B cell (primary cell): ENCODE data around the gene RNLS. TPM values are rescaled to one million over a fixed set of nuclear protein-coding genes. Genes with fewer than 3 reads are reported as not detected.

ENCODE experiments used
- ATAC-seq: fragments of 200-7000 bp; cut with Tn5 transposase; one replicate; pipeline ENCODE4 v1.10.0; 2021; ENCODE audit warnings: low read depth, mild to moderate bottlenecking, moderate number of reproducible peaks, moderate library complexity
- CTCF ChIA-PET: fragments of 350-600 bp; sonication (Branson Sonifier 250); formaldehyde crosslinking; loops from one replicate; lab custom pipeline; 2021; ENCODE audit warnings: antibody characterized with exemption, inconsistent platforms; lab: Charles Lee
- POLR2A ChIA-PET: fragments of 350-600 bp; sonication (Branson Sonifier 250); formaldehyde crosslinking; loops from one replicate; lab custom pipeline; 2021; ENCODE audit warnings: antibody characterized with exemption; lab: Charles Lee
- DNase-seq: peaks from one replicate; pipeline ENCODE4 v3.0.0; 2013
- H2AFZ ChIP-seq: 2 replicates; pipeline ENCODE4 v1.6.1; 2012; ENCODE audit warnings: mild to moderate bottlenecking, low read depth, low read length; ENCODE audit not compliant: insufficient read depth, poor library complexity, severe bottlenecking
- H3K27ac ChIP-seq, 2 donors: 1 replicate in 1 of 2; 2 replicates in 1 of 2; pipeline ENCODE4 v1.5.1; 2012 to 2013; ENCODE audit warnings: low read length in 2 of 2, mild to moderate bottlenecking in 2 of 2, moderate library complexity in 1 of 2
- H3K27me3 ChIP-seq, 4 experiments: fragments of 200-600 bp in 1 of 4; sonication (generic) in 1 of 4; replicated peaks in 1 of 4; 1 replicate in 2 of 4; 2 replicates in 2 of 4; pipeline versions ENCODE4 v1.6.1 to v1.7.0; 2013 to 2016; ENCODE audit warnings: low read length in 3 of 4, mild to moderate bottlenecking in 2 of 4, mixed read lengths in 1 of 4, moderate library complexity in 1 of 4; ENCODE audit not compliant: insufficient read depth in 4 of 4, control insufficient read depth in 3 of 4; ENCODE audit errors: control extremely low read depth in 1 of 4
- H3K36me3 ChIP-seq, 2 experiments: replicated peaks in 1 of 2; 1 replicate in 1 of 2; 2 replicates in 1 of 2; pipeline versions ENCODE4 v1.6.1 to v1.7.1; 2013; ENCODE audit warnings: low read length in 1 of 2; ENCODE audit not compliant: insufficient read depth in 2 of 2, control insufficient read depth in 1 of 2; ENCODE audit errors: control extremely low read depth in 1 of 2, extremely low read depth in 1 of 2
- H3K4me1 ChIP-seq, 2 donors: fragments of 200-600 bp in 1 of 2; sonication (generic) in 1 of 2; 1 replicate in 1 of 2; 2 replicates in 1 of 2; pipeline versions ENCODE4 v1.5.1 to v1.6.1; 2013 to 2017; ENCODE audit warnings: low read length in 2 of 2; ENCODE audit not compliant: control insufficient read depth in 2 of 2, insufficient read depth in 2 of 2
- H3K4me2 ChIP-seq: replicated peaks from 2 replicates; pipeline ENCODE3; 2012; ENCODE audit warnings: mild to moderate bottlenecking, low read depth, low read length; ENCODE audit not compliant: poor library complexity, severe bottlenecking
- H3K4me3 ChIP-seq, 5 experiments: fragments of 200-600 bp in 1 of 5; sonication (generic) in 1 of 5; 1 replicate in 3 of 5; 2 replicates in 2 of 5; pipeline versions ENCODE4 v1.5.1 to v1.7.0; 2011 to 2016; ENCODE audit warnings: low read length in 4 of 5, mild to moderate bottlenecking in 4 of 5, low read depth in 2 of 5, control low read depth in 1 of 5, moderate library complexity in 1 of 5; ENCODE audit not compliant: insufficient read depth in 1 of 5; ENCODE audit errors: control extremely low read depth in 1 of 5, extremely low read depth in 1 of 5
- H3K79me2 ChIP-seq: fragments of 200-600 bp; sonication (generic); one replicate; pipeline ENCODE4 v1.6.0; 2016; ENCODE audit warnings: low read length; ENCODE audit not compliant: control insufficient read depth, insufficient read depth
- H3K9ac ChIP-seq: fragments of 200-600 bp; sonication (generic); 2 replicates; pipeline ENCODE4 v1.6.1; 2017; ENCODE audit warnings: mild to moderate bottlenecking, low read length, moderate library complexity
- H3K9me3 ChIP-seq, 3 donors: one replicate each; pipeline versions ENCODE4 v1.6.1 to v1.7.1; 2013; ENCODE audit warnings: low read length in 2 of 3; ENCODE audit not compliant: control insufficient read depth in 2 of 3, insufficient read depth in 1 of 3; ENCODE audit errors: control extremely low read depth in 1 of 3
- H4K20me1 ChIP-seq: 2 replicates; pipeline ENCODE4 v1.6.0; 2012; ENCODE audit warnings: mild to moderate bottlenecking, low read length; ENCODE audit not compliant: insufficient read depth, control insufficient read depth, poor library complexity, severe bottlenecking
- H3K27ac Mint-ChIP-seq: one replicate; pipeline ENCODE4 v1.8.0; 2021; ENCODE audit warnings: mixed read lengths
- H3K27me3 Mint-ChIP-seq: one replicate; pipeline ENCODE4 v1.8.0; 2021; ENCODE audit warnings: mixed read lengths
- H3K4me1 Mint-ChIP-seq: one replicate; pipeline ENCODE4 v1.8.0; 2021; ENCODE audit warnings: mixed read lengths
- H3K4me3 Mint-ChIP-seq: one replicate; pipeline ENCODE4 v1.8.0; 2021; ENCODE audit warnings: mixed read lengths
- H3K9me3 Mint-ChIP-seq: one replicate; pipeline ENCODE4 v1.8.0; 2022; ENCODE audit warnings: mixed read lengths; ENCODE audit not compliant: insufficient read depth
- CTCF ChIP-seq: fragments of 200-600 bp; IDR thresholded peaks from one replicate; pipeline ENCODE4 v1.8.0; 2022; ENCODE audit warnings: antibody characterized with exemption, mild to moderate bottlenecking
- EZH2 ChIP-seq: IDR thresholded peaks from 2 replicates; pipeline ENCODE4 v1.6.1; 2012; ENCODE audit warnings: borderline replicate concordance, low read depth, mild to moderate bottlenecking, moderate library complexity, low read length; ENCODE audit not compliant: insufficient read depth, poor library complexity, severe bottlenecking
- WGBS: methylation state at CpG from one replicate; pipeline ENCODE4 v1.1.5; 2013; ENCODE audit warnings: missing lambda C conversion rate; ENCODE audit not compliant: insufficient coverage; 5-methylcytosine and 5-hydroxymethylcytosine counted together
- intact Hi-C: fragments of 100-400 bp; cut with micrococcal nuclease; formaldehyde crosslinking; loops from one replicate; pipeline ENCODE4 v1.10.0; 2022
- polyA plus RNA-seq: library from polyadenylated mRNA; depleted of rRNA; stranded (reverse); fragments of >200 nt; gene quantifications from 2 replicates; pipeline ENCODE4 v1.2.3, GENCODE V29; 2012
- total RNA-seq, 2 donors: library from RNA; stranded (reverse); fragments of 120-200 nt in 1 of 2; gene quantifications; 1 replicate in 1 of 2; 2 replicates in 1 of 2; pipeline versions ENCODE4 v1.2.3 to v1.2.4, GENCODE V29; 2013 to 2022

Gene RNLS
- total and polyA plus RNA-seq, 2 donors (not counting 1 experiment from before 2014, with no cell fraction given) = 3.5 to 7.5 TPM

DNA sequence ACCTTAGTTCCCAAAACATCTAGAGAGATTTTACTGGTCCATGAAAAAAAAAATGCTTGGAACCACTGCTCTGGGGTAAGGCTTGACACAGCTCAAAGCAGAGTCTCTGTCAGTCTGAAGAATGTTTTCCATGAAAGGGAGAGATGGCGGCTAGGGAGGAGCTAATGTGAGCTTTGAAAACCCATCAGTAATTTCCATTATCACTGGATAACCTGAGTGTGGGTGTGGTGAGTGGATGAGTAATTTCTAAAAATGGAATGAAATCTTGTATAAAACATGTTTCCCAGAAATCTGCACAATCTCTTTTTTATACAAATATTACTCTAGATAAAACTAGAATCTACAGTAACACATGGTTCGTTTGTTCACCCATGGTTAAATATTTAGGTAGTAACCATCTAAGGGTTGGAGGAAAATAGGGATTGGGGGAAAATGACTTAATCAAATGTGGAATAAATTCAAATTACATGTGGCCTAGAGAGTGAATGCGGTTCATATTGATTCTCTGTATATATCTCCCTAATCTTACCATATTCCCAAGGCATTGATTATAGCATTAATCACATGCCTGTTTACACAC lies 289.4 kb downstream of the RNLS start:
- no peak for ATAC-seq
- Mint-ChIP-seq H3K27ac (no peak overlapping the region), H3K4me1 (peaks cover 39% of the 10 kb centered on the region), H3K27me3 (no peaks in the 10 kb centered on the region), H3K9me3 (no peaks in the 10 kb centered on the region), H3K4me3 (no peak overlapping the region)
- intact Hi-C loops = no loop called here
- CTCF ChIA-PET = interaction anchor here (0.6 to 1.1 kb wide), 2 partner anchors 12 to 373 kb away, joined by 3 to 5 read pairs; no protein-coding TSS in a partner anchor
- Histone ChIP-seq H3K9me3 (no peaks in the 10 kb centered on the region), H2AFZ (no peak overlapping the region), H3K4me3 (no peak overlapping the region), H3K4me2 (no peak overlapping the region), H3K4me1 (peaks cover 21 to 27% of the 10 kb centered on the region in 2 donors), H3K36me3 (no peaks in the 10 kb centered on the region), H3K9ac (no peak overlapping the region), H3K27me3 (no peaks in the 10 kb centered on the region), H4K20me1 (no peaks in the 10 kb centered on the region), H3K79me2 (no peaks in the 10 kb centered on the region), H3K27ac (no peak overlapping the region)
- no peak for TF ChIP-seq EZH2
- no peak for TF ChIP-seq CTCF
- no peak for DNase-seq
- no CpG with 5 or more reads among the region's 3 CpGs for WGBS
- POLR2A ChIA-PET = no interaction called here

DNA sequence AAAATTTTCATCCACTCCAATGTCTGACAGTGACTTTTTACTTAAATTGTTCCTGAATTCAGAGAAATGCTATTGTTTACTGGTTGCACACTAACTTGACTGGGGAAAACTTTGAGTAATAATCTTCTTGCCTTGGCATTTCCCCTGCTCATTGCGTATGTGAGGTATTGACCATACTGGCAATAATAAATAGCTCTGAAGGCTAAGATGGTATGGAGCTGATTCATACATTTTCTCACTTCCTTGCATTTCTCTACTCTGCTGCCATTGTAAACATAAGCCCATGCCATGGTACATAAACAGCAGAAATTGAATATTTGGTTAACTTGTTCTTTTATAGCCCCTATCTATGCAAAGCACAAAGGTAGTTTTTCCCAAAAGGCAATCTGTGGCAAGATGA lies 290.0 kb downstream of the RNLS start:
- no CpG with 5 or more reads among the region's 1 CpG for WGBS
- Histone ChIP-seq H3K27me3 (no peaks in the 10 kb centered on the region), H3K9me3 (no peaks in the 10 kb centered on the region), H3K4me3 (no peak overlapping the region), H4K20me1 (no peaks in the 10 kb centered on the region), H3K4me2 (no peak overlapping the region), H3K36me3 (no peaks in the 10 kb centered on the region), H3K9ac (no peak overlapping the region), H3K4me1 (peaks cover 24 to 31% of the 10 kb centered on the region in 2 donors), H3K27ac (no peak overlapping the region), H3K79me2 (no peaks in the 10 kb centered on the region), H2AFZ (no peak overlapping the region)
- Mint-ChIP-seq H3K4me1 (peaks cover 43% of the 10 kb centered on the region), H3K4me3 (no peak overlapping the region), H3K27me3 (no peaks in the 10 kb centered on the region), H3K27ac (no peak overlapping the region), H3K9me3 (no peaks in the 10 kb centered on the region)
- ATAC-seq (no peak), DNase-seq (no peak)
- ChIA-PET POLR2A (no interaction called here), CTCF (interaction anchor here (0.6 to 1.1 kb wide), 2 partner anchors 12 to 372 kb away, joined by 3 to 5 read pairs; no protein-coding TSS in a partner anchor)
- TF ChIP-seq CTCF = no peak
- no peak for TF ChIP-seq EZH2
- intact Hi-C loops = no loop called here
